Kidney epithelial cell (primary cell): Measurements from ENCODE around the gene UXS1. TPM values are rescaled to one million over a fixed set of nuclear protein-coding genes. Genes with fewer than 3 reads are reported as not detected.
"Not testable (repeated sequence)": the region's sequence is repeated elsewhere in the genome, so short reads cannot be mapped to it uniquely, and the experiment has no call there.

Source experiments
- DNase-seq: peaks from one replicate; pipeline ENCODE4 v3.0.0-alpha.2; 2010; ENCODE audit warnings: low read depth
- H3K27me3 ChIP-seq: 2 replicates; pipeline ENCODE4 v1.6.0; 2011; ENCODE audit warnings: low read length; ENCODE audit not compliant: control insufficient read depth, insufficient read depth
- H3K36me3 ChIP-seq: 2 replicates; pipeline ENCODE4 v1.5.1; 2011; ENCODE audit warnings: low read length; ENCODE audit not compliant: control insufficient read depth, insufficient read depth
- H3K4me3 ChIP-seq: 2 replicates; pipeline ENCODE4 v1.5.1; 2011; ENCODE audit warnings: low read depth, mild to moderate bottlenecking, control low read depth, low read length
- CTCF ChIP-seq: IDR thresholded peaks from 2 replicates; pipeline ENCODE4 v1.5.1; 2011; ENCODE audit warnings: mild to moderate bottlenecking, moderate library complexity, low read length, control low read depth, inconsistent platforms; ENCODE audit not compliant: insufficient read depth, poor library complexity, severe bottlenecking
- total RNA-seq: library from RNA; depleted of rRNA; stranded (reverse); fragments of >200 nt; gene quantifications from 2 replicates; pipeline ENCODE4 v1.2.3, GENCODE V29; 2015

Gene UXS1
- 73.3 and 110 TPM in 2 replicates for total RNA-seq

- no peaks in the 10 kb centered on the region for H3K36me3 ChIP-seq
- peak within 1 kb of the TSS; percentile 87 for H3K4me3 ChIP-seq
- peak; percentile 81 for DNase-seq
- H3K27me3 ChIP-seq, result no peaks in the 10 kb centered on the region
- no peak for TF ChIP-seq CTCF
These were observed at the start of gene UXS1 for GRCh38 chr2:106193977-106194778. Gene UXS1 (minus strand): TSS chr2:106194301. CDS start chr2:106194241, 60 bp downstream.

- not testable (repeated sequence) for DNase-seq, H3K27me3 ChIP-seq, H3K36me3 ChIP-seq, H3K4me3 ChIP-seq
These were observed 45.4 kb upstream of the UXS1 start for GRCh38 chr2:106239491-106239890.

GRCh38 chr2:106235392-106235791, 41.3 kb upstream of the UXS1 start:
- H3K4me3 ChIP-seq, H3K36me3 ChIP-seq: not testable (repeated sequence)

GRCh38 chr2:106233350-106233706, 39.2 kb upstream of the UXS1 start:
- DNase-seq, result no peak
- H3K27me3 ChIP-seq, result no peaks in the 10 kb centered on the region

More at GRCh38 chr2:106235392-106235791, 41.3 kb upstream of the UXS1 start:
- H3K27me3 ChIP-seq, DNase-seq: not testable (repeated sequence)

GRCh38 chr2:106232638-106233349, 38.7 kb upstream of the UXS1 start:
- H3K4me3 ChIP-seq, result no peak overlapping the region
- no peaks in the 10 kb centered on the region for H3K36me3 ChIP-seq
- TF ChIP-seq CTCF, result no peak
- H3K27me3 ChIP-seq, result no peaks in the 10 kb centered on the region
- no peak for DNase-seq

More at GRCh38 chr2:106233350-106233706, 39.2 kb upstream of the UXS1 start:
- Histone ChIP-seq H3K36me3 (no peaks in the 10 kb centered on the region), H3K4me3 (no peak overlapping the region)
- no peak for TF ChIP-seq CTCF

- TF ChIP-seq CTCF, result no peak
- H3K27me3 ChIP-seq, result no peaks in the 10 kb centered on the region
- DNase-seq, result no peak
- H3K4me3 ChIP-seq, result no peak overlapping the region
- H3K36me3 ChIP-seq, result no peaks in the 10 kb centered on the region
These were observed 29.2 kb upstream of the UXS1 start for GRCh38 chr2:106223347-106223746.

- H3K4me3 ChIP-seq, H3K27me3 ChIP-seq, DNase-seq, H3K36me3 ChIP-seq: not testable (repeated sequence)
These were observed 28.0 kb upstream of the UXS1 start for GRCh38 chr2:106222057-106222456.
